G401 (cell line): ENCODE results near the gene SLC16A5. TPM values are rescaled to one million over a fixed set of nuclear protein-coding genes. Genes with fewer than 3 reads are reported as not detected.

Experiments
- DNase-seq: peaks from one replicate; pipeline ENCODE4 v3.0.0-alpha.2; 2015; ENCODE audit warnings: low spot score
- in situ Hi-C: cut with HindIII; loops from 2 replicates; pipeline ENCODE4 v1.10.0; 2016; ENCODE audit warnings: low sequenced_read_pairs, mixed read lengths
- total RNA-seq: library from RNA; depleted of rRNA; stranded (reverse); fragments of >200 nt; shearing (Covaris generic); gene quantifications from 2 replicates; pipeline ENCODE4 v1.2.3, GENCODE V29; 2014; rRNA removed

Gene SLC16A5
- total RNA-seq, 1 experiment from 2014 or later = 11.0 TPM

- in situ Hi-C loops = no loop called here
- no peak for DNase-seq
Measured at GRCh38 chr17:75147878-75148546, 60.3 kb downstream of the SLC16A5 start.

DNA sequence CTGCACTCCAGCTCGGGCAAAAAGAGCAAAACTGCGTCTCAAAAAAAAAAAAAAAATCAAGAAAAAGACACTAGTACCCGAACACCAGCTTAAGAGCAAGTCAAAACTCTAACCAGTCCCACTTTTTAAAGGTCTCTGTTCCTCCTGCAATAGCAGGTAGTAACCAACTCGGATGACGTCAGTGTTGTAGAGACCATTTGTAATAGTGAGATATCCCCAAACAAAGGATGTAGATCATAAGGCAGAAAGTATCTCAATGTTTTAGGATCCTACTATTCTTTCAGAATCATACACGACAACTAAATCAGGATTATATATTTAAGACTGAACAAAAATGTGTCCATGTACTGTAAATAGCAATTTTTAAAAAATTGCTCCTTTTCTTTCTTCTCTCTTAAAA, 64.2 kb downstream of the SLC16A5 start:
- in situ Hi-C loops = no loop called here
- peak; percentile 72 for DNase-seq

DNA sequence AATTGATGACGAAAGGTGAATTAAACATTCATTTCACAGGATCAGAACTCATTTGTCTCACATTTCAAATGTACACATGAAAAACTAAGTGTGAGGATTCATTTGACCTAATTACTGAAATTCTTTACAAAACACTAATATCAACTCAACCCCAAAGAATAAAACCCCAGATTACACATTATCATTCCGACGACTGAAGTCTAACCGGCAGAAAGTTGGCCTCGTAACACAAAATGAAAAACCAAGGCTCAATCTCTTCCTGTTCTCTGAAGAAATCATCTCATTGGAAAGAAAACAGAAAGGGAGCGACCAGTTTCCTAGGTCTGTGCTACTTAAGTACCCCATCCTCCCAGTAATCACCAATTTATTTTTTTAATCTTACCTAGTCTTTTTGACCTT, 64.8 kb downstream of the SLC16A5 start:
- in situ Hi-C loops = no loop called here

DNA sequence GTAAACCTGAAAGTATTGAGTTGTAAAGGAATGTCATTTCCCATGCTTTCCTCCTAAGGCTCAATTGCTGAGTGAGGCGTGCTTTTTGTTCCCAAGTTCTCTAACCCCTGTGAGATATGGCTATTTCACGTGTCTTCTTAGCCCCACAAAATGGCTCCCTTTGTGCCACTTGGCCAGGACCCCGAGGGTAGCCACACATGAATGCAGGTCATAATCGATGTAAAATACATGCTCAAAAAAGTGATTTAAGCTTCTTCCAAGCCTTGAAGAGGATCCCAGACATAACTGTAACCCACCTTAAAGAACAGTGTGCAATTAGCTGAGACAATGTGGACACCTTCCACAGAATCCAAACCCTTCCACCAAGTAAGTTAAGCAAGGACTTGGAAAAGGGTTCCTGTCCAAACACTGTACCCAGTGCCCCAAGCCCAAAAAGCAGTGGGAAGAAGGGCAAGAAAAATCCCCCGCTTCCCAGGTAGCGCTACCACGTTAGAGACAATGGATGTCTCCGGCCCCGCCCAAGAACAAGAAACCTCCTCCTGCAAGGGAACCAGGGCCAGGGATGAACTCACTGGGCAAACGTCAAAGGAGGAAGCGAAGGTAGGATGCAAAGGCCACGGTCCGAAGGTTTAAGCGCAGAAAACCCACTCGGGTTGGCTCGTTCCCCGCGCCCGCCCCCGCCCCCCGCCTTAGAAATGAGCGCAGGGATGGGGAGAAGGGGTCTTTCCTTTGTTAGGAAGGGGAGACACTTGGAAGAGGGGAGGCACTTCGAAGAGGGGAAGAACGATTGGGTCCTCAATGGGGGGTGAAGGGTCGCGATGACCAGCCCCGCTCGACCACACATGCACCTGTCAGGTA, 65.4 kb downstream of the SLC16A5 start:
- in situ Hi-C loops = no loop called here
- peak; percentile 82 for DNase-seq

More for the DNA sequence above, 64.8 kb downstream of the SLC16A5 start:
- DNase-seq = no peak

DNA sequence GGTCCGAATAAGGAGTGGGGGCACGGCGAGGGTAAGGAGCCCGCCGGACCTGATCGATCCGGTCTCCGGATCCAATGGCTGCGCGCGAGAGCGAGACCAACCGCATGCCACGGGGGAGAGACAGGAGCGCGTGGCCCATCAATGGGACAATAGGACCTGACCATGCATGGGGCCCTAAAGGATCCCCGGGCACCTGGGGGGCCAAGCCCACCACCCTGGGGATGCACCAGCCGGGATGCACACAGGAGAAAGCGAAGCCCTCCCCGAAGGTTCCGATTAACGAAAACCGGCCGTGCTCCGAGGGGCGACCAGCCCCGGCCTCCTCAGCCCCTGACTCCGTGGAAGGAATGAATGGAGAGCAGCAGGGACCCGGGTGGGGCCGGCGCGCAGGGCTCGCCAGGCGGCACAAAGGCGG, 66.0 kb downstream of the SLC16A5 start:
- DNase-seq = no peak
- in situ Hi-C loops = no loop called here

- in situ Hi-C loops = no loop called here
- DNase-seq = peak; percentile 99
Measured at GRCh38 chr17:75154195-75155106, 66.7 kb downstream of the SLC16A5 start, which contains the start of gene JPT1. Gene JPT1, minus strand, starts transcription at chr17:75154512. Its CDS starts 115 bp downstream, at chr17:75154397.

- DNase-seq = no peak
- in situ Hi-C loops = no loop called here
Measured at GRCh38 chr17:75155191-75155601, 67.4 kb downstream of the SLC16A5 start.

Other genes starting within 250 kb of the SLC16A5 start
- 0.37 and 1.3 TPM in 2 replicates for gene GRIN2C, start 228.1 kb upstream of the SLC16A5 start, total RNA-seq
- 120 and 154 TPM in 2 replicates for gene FDXR, start 215.0 kb upstream of the SLC16A5 start, total RNA-seq
- not detected in 2 replicates for gene FADS6, start 194.3 kb upstream of the SLC16A5 start, total RNA-seq
- gene USH1G, start 164.7 kb upstream of the SLC16A5 start, total RNA-seq = 1.4 and 1.9 TPM in 2 replicates
- gene OTOP2, start 163.7 kb upstream of the SLC16A5 start, total RNA-seq = not detected in 2 replicates
- not detected in 2 replicates for gene OTOP3, start 152.1 kb upstream of the SLC16A5 start, total RNA-seq
- 2.1 and 4.7 TPM in 2 replicates for gene HID1, start 115.2 kb upstream of the SLC16A5 start, total RNA-seq
- 21.8 and 24.4 TPM in 2 replicates for gene CDR2L, start 100.3 kb upstream of the SLC16A5 start, total RNA-seq
- gene MRPL58, start 75.3 kb upstream of the SLC16A5 start, total RNA-seq = 98.4 and 99.0 TPM in 2 replicates
- 206 and 238 TPM in 2 replicates for gene ATP5PD, start 41.0 kb upstream of the SLC16A5 start, total RNA-seq
- 26.8 and 27.8 TPM in 2 replicates for gene KCTD2, start 40.7 kb upstream of the SLC16A5 start, total RNA-seq
- 10.5 and 13.6 TPM in 2 replicates for gene ARMC7, start 22.0 kb downstream of the SLC16A5 start, total RNA-seq
- 104 and 142 TPM in 2 replicates for gene NT5C, start 43.8 kb downstream of the SLC16A5 start, total RNA-seq
- gene JPT1, start 66.6 kb downstream of the SLC16A5 start, total RNA-seq = 199 and 235 TPM in 2 replicates
- 142 and 183 TPM in 2 replicates for gene SUMO2, start 95.0 kb downstream of the SLC16A5 start, total RNA-seq
- gene NUP85, start 117.7 kb downstream of the SLC16A5 start, total RNA-seq = 80.2 and 86.3 TPM in 2 replicates
- gene GGA3, start 173.7 kb downstream of the SLC16A5 start, total RNA-seq = 16.6 and 25.4 TPM in 2 replicates
- gene MRPS7, start 173.9 kb downstream of the SLC16A5 start, total RNA-seq = 87.4 and 107 TPM in 2 replicates
- gene MIF4GD, start 183.3 kb downstream of the SLC16A5 start, total RNA-seq = 12.1 and 15.1 TPM in 2 replicates
- 14.7 and 15.6 TPM in 2 replicates for gene SLC25A19, start 201.5 kb downstream of the SLC16A5 start, total RNA-seq